Neural progenitor cell (in vitro differentiated cells): ENCODE data around the gene KLK1. TPM values are rescaled to one million over a fixed set of nuclear protein-coding genes. Genes with fewer than 3 reads are reported as not detected.

Experiments used
- DNase-seq: peaks from one replicate; pipeline ENCODE4 v3.0.0-alpha.2; 2016; ENCODE audit warnings: low spot score
- H2AFZ ChIP-seq: fragments of 200-600 bp; sonication (generic); replicated peaks from 2 replicates; pipeline ENCODE4 v1.6.1; 2016; ENCODE audit warnings: antibody characterized with exemption
- H3F3A ChIP-seq: fragments of 200-600 bp; sonication (generic); 2 replicates; pipeline ENCODE4 v1.6.1; 2016; ENCODE audit warnings: antibody characterized with exemption, low read depth
- H3K27ac ChIP-seq: fragments of 200-600 bp; sonication (generic); 2 replicates; pipeline ENCODE4 v1.5.1; 2016; ENCODE audit warnings: mild to moderate bottlenecking
- H3K27me3 ChIP-seq: fragments of 200-600 bp; sonication (generic); 2 replicates; pipeline ENCODE4 v1.6.1; 2016; ENCODE audit warnings: mild to moderate bottlenecking, moderate library complexity
- H3K36me3 ChIP-seq: fragments of 200-600 bp; sonication (generic); 2 replicates; pipeline ENCODE4 v1.5.1; 2016
- H3K4me1 ChIP-seq: fragments of 200-600 bp; sonication (generic); 2 replicates; pipeline ENCODE4 v1.6.1; 2016; ENCODE audit warnings: mixed run types
- H3K4me2 ChIP-seq: fragments of 200-600 bp; sonication (generic); 2 replicates; pipeline ENCODE4 v1.6.1; 2016
- H3K4me3 ChIP-seq: fragments of 200-600 bp; sonication (generic); 2 replicates; pipeline ENCODE4 v1.5.1; 2016
- H3K79me2 ChIP-seq: fragments of 200-600 bp; sonication (generic); 2 replicates; pipeline ENCODE4 v1.6.1; 2016; ENCODE audit warnings: low read depth
- H3K9ac ChIP-seq: fragments of 200-600 bp; sonication (generic); 2 replicates; pipeline ENCODE4 v1.6.1; 2016
- H3K9me3 ChIP-seq: fragments of 200-600 bp; sonication (generic); 2 replicates; pipeline ENCODE4 v1.5.1; 2016; ENCODE audit warnings: low read depth
- H4K20me1 ChIP-seq: fragments of 200-600 bp; sonication (generic); 2 replicates; pipeline ENCODE4 v1.6.1; 2016; ENCODE audit warnings: low read depth
- H3K27ac Mint-ChIP-seq: 3 replicates; pipeline ENCODE4 v1.8.0; 2021; ENCODE audit warnings: mixed read lengths
- H3K27me3 Mint-ChIP-seq: 2 replicates; pipeline ENCODE4 v1.8.0; 2022; ENCODE audit warnings: low read depth, mild to moderate bottlenecking, inconsistent platforms, moderate library complexity, mixed read lengths; ENCODE audit not compliant: insufficient read depth
- H3K36me3 Mint-ChIP-seq: 3 replicates; pipeline ENCODE4 v1.8.0; 2021; ENCODE audit warnings: mixed read lengths
- H3K4me1 Mint-ChIP-seq: 3 replicates; pipeline ENCODE4 v1.8.0; 2021; ENCODE audit warnings: mixed read lengths
- H3K4me3 Mint-ChIP-seq: 3 replicates; pipeline ENCODE4 v1.8.0; 2021; ENCODE audit warnings: mild to moderate bottlenecking, moderate library complexity, mixed read lengths
- H3K9me3 Mint-ChIP-seq: 3 replicates; pipeline ENCODE4 v1.8.0; 2020; ENCODE audit warnings: mixed read lengths
- EZH2 ChIP-seq: fragments of 200-600 bp; sonication (generic); IDR thresholded peaks from 2 replicates; pipeline ENCODE4 v1.6.1; 2017; ENCODE audit warnings: antibody characterized with exemption, mild to moderate bottlenecking, moderate library complexity
- EZH2phosphoT487 ChIP-seq: fragments of 200-600 bp; sonication (generic); IDR thresholded peaks from 2 replicates; pipeline ENCODE4 v1.6.1; 2017; ENCODE audit warnings: antibody characterized with exemption
- total RNA-seq: library from RNA; depleted of rRNA; stranded (reverse); fragments of >200 nt; gene quantifications from 2 replicates; pipeline ENCODE4 v1.2.3, GENCODE V29; 2015; ENCODE audit warnings: low replicate concordance
- TF ChIP-seq, protein P1 (sequence below): fragments of 200-600 bp; sonication (generic); IDR thresholded peaks from 2 replicates; pipeline ENCODE4 v1.5.1; 2017; ENCODE audit warnings: antibody characterized with exemption, mild to moderate bottlenecking

Gene KLK1
- total RNA-seq, 1 donor from 2014 or later: not detected

DNA sequence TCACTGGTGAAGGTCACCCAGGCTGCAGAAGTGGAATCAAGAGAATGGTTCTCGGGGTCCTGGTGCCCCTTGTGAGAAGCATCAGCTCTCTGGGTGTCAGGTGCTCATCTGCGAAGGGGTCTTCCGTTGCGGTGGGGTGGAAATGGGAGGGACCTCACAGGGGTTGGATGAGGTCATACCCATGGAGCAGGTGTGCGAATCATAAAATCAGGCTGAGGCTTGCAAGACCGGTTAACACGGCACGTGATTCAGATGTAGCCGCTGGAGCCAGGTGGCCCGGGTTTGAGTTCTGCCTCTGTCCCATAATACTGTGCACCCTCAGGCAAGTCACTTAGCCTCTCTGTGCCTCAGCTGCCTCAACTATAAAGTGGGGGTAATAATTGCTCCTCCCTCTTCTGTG is 13.7 kb upstream of the KLK1 start:
- H3K36me3 Mint-ChIP-seq: peaks cover 2% of the 10 kb centered on the region
- H3K9ac ChIP-seq: no peak overlapping the region
- peaks cover 40% of the 10 kb centered on the region for H3K27me3 Mint-ChIP-seq
- H3K9me3 ChIP-seq: no peaks in the 10 kb centered on the region
- H3K4me1 ChIP-seq: no peaks in the 10 kb centered on the region
- TF ChIP-seq, protein P1, sequence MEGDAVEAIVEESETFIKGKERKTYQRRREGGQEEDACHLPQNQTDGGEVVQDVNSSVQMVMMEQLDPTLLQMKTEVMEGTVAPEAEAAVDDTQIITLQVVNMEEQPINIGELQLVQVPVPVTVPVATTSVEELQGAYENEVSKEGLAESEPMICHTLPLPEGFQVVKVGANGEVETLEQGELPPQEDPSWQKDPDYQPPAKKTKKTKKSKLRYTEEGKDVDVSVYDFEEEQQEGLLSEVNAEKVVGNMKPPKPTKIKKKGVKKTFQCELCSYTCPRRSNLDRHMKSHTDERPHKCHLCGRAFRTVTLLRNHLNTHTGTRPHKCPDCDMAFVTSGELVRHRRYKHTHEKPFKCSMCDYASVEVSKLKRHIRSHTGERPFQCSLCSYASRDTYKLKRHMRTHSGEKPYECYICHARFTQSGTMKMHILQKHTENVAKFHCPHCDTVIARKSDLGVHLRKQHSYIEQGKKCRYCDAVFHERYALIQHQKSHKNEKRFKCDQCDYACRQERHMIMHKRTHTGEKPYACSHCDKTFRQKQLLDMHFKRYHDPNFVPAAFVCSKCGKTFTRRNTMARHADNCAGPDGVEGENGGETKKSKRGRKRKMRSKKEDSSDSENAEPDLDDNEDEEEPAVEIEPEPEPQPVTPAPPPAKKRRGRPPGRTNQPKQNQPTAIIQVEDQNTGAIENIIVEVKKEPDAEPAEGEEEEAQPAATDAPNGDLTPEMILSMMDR: no peak
- TF ChIP-seq EZH2phosphoT487 (no peak), EZH2 (no peak)
- no peaks in the 10 kb centered on the region for H3K36me3 ChIP-seq
- H3K4me2 ChIP-seq: no peak overlapping the region
- peaks cover 8% of the 10 kb centered on the region for H3K9me3 Mint-ChIP-seq
- H3K79me2 ChIP-seq: no peaks in the 10 kb centered on the region
- no peak overlapping the region for H3K27ac ChIP-seq
- no peak overlapping the region for H3K4me3 ChIP-seq
- H4K20me1 ChIP-seq: no peaks in the 10 kb centered on the region
- no peaks in the 10 kb centered on the region for H3F3A ChIP-seq
- DNase-seq: no peak
- H2AFZ ChIP-seq: no peak overlapping the region
- H3K4me3 Mint-ChIP-seq: peak overlapping the region; percentile 1
- H3K4me1 Mint-ChIP-seq: peaks cover 10% of the 10 kb centered on the region
- H3K27ac Mint-ChIP-seq: no peak overlapping the region
- peaks cover 90% of the 10 kb centered on the region for H3K27me3 ChIP-seq

- Histone ChIP-seq H3K4me3 (peak overlapping the region; percentile 61), H3K36me3 (no peaks in the 10 kb centered on the region), H3F3A (no peaks in the 10 kb centered on the region), H3K27ac (no peak overlapping the region), H3K4me1 (no peaks in the 10 kb centered on the region), H3K79me2 (no peaks in the 10 kb centered on the region), H4K20me1 (no peaks in the 10 kb centered on the region), H3K9ac (no peak overlapping the region), H2AFZ (no peak overlapping the region), H3K27me3 (peaks cover 87% of the 10 kb centered on the region), H3K4me2 (peak overlapping the region; percentile 82), H3K9me3 (no peaks in the 10 kb centered on the region)
- Mint-ChIP-seq H3K36me3 (peaks cover 2% of the 10 kb centered on the region), H3K4me1 (peaks cover 10% of the 10 kb centered on the region), H3K27me3 (peaks cover 40% of the 10 kb centered on the region), H3K9me3 (peaks cover 4% of the 10 kb centered on the region), H3K4me3 (peak overlapping the region; percentile 91), H3K27ac (peak overlapping the region; percentile 81)
- TF ChIP-seq, protein P1: no peak
- DNase-seq: no peak
Measured at GRCh38 chr19:50836543-50837195, 13.1 kb upstream of the KLK1 start.

- Histone ChIP-seq H2AFZ (peak overlapping the region; percentile 94), H3K4me3 (peak overlapping the region; percentile 61), H3K36me3 (no peaks in the 10 kb centered on the region), H3K27me3 (peaks cover 80% of the 10 kb centered on the region), H3F3A (no peaks in the 10 kb centered on the region), H3K9ac (no peak overlapping the region), H3K4me1 (no peaks in the 10 kb centered on the region), H3K9me3 (no peaks in the 10 kb centered on the region), H4K20me1 (no peaks in the 10 kb centered on the region), H3K79me2 (no peaks in the 10 kb centered on the region), H3K4me2 (peak overlapping the region; percentile 82), H3K27ac (no peak overlapping the region)
- H3K9me3 Mint-ChIP-seq: peaks cover 4% of the 10 kb centered on the region
- peaks cover 2% of the 10 kb centered on the region for H3K36me3 Mint-ChIP-seq
- peak overlapping the region; percentile 81 for H3K27ac Mint-ChIP-seq
- H3K4me1 Mint-ChIP-seq: peaks cover 10% of the 10 kb centered on the region
- TF ChIP-seq, protein P1: peak; percentile 10
- TF ChIP-seq EZH2phosphoT487: peak; percentile 52
- no peak for TF ChIP-seq EZH2
- DNase-seq: peak; percentile 79
- peak overlapping the region; percentile 91 for H3K4me3 Mint-ChIP-seq
- H3K27me3 Mint-ChIP-seq: peaks cover 41% of the 10 kb centered on the region
Measured at GRCh38 chr19:50835785-50836542, 12.4 kb upstream of the KLK1 start.
